ENCODE data around the gene ATP8A2.
"Not testable (repeated sequence)": the region's sequence is repeated elsewhere in the genome, so short reads cannot be mapped to it uniquely, and the experiment has no call there.

Gene ATP8A2

DNA sequence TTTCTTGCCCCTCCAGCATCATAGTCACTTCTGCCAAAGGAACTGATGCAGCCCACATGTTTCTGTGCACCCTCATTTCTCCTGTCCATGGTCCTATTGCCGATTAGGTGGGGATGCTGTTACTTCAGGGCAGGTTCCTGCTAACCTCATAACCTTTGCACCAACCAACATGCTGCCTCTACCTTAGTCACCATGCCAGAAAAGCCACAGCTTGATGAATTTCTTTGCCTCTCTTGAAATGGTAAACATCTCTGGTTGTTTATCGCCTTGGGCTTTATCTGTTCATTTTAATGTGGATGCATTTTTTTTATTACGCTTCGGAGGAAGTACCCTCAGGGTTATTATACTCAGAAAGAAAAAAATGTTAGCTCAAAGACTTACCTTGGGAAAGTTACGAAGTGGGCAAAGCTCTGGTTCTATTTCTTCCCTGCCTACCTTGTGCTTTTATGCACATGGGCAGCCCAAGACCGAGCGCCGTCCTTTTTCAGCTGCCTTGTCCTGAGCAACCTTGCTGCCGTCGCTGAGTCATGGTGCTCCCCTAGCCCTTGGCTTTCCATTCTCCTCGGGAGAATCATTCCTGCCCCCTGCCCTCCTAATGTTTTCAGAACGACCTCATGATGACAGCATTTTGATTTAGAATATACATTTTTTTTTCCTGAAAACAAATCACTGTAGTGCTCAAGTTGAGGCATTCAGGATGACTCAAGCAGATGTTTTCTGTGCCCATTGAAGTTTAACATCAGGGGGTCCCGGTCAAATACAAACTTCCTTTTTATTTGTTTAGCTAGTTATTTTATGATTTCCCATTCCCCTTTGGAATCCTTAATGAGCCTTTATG, 400.1 kb downstream of the ATP8A2 start:
- no peak overlapping the region for H3K4me3 ChIP-seq (replicated peaks; ENCODE audit: low read depth, low read length)

DNA sequence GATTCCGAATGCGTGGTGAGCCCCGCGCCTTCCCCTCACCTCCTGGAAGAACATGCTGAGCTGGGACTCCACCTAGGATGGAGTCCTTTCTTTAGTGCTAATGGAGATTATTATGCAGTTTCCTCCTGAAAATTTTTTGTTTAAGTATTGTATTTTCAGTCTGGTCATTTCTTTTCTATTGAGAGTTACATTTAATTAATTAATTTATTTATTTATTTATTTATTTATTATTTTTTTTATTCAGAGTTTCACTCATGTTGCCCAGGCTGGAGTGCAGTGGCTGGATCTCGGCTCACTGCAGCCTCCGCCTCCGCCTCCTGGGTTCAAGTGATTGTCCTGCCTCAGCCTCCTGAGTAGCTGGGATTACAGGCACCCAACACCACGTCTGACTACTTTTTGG, 400.8 kb downstream of the ATP8A2 start:
- not testable (repeated sequence) for H3K4me3 ChIP-seq (replicated peaks; ENCODE audit: low read depth, low read length)

More for the DNA sequence above, 400.1 kb downstream of the ATP8A2 start:
- TF ChIP-seq CTCF (IDR thresholded peaks at IDR 0.05; ENCODE audit: low read length, missing control alignments) = no peak
- DNase-seq (ENCODE audit: low read depth) = no peak

GRCh38 chr13:25774056-25774455, 402.3 kb downstream of the ATP8A2 start:
- H3K4me3 ChIP-seq (replicated peaks; ENCODE audit: low read depth, low read length); DNase-seq (ENCODE audit: low read depth): not testable (repeated sequence)

More for the DNA sequence above, 400.8 kb downstream of the ATP8A2 start:
- DNase-seq (ENCODE audit: low read depth) = not testable (repeated sequence)

- no peak for TF ChIP-seq CTCF (IDR thresholded peaks at IDR 0.05; ENCODE audit: low read length, missing control alignments)
- no peak for DNase-seq (ENCODE audit: low read depth)
- no peak overlapping the region for H3K4me3 ChIP-seq (replicated peaks; ENCODE audit: low read depth, low read length)
These were observed 403.5 kb downstream of the ATP8A2 start for GRCh38 chr13:25775275-25775674.

DNA sequence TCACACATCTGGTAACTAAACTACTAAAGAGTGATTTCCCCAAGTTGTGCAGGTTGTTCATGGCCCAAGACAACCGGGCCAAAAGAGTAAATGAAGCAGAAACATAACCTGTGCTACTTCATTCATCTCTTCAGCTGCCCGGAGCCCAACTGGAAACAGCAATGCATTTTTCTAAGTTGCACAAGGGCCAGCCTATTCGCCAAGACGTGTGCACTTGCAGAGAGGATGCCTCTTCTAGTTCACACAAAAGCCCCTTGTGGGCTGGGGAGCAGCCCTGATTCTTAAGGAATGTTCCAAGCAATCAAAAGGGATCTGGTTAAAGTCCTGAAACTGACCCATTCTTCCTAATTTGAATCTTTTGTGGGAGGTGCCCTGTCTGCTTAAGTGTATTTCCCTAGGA, 404.2 kb downstream of the ATP8A2 start:
- DNase-seq (ENCODE audit: low read depth) = no peak
- no peak for TF ChIP-seq CTCF (IDR thresholded peaks at IDR 0.05; ENCODE audit: low read length, missing control alignments)
- H3K4me3 ChIP-seq (replicated peaks; ENCODE audit: low read depth, low read length) = no peak overlapping the region

DNA sequence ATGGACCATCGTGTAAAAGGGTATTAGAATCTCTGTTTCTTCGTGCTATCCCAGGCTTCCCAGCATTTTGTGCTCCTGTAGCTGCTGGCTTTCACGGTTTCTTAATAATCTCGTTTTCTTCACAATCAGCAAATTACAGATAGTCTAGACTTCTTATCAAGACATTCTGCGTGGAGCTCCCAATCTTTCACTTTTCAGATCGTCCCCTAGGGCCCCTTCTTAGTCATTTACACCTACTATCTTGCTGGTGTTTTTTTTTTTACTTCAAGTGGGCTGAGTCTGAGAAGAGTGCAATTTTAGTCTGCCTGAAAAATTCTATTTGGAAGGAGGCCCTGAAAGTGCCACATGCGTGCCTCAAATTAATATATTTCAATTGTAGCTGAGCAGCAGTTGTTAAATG, 404.9 kb downstream of the ATP8A2 start:
- H3K4me3 ChIP-seq (replicated peaks; ENCODE audit: low read depth, low read length) = no peak overlapping the region
- TF ChIP-seq CTCF (IDR thresholded peaks at IDR 0.05; ENCODE audit: low read length, missing control alignments) = no peak
- no peak for DNase-seq (ENCODE audit: low read depth)

DNA sequence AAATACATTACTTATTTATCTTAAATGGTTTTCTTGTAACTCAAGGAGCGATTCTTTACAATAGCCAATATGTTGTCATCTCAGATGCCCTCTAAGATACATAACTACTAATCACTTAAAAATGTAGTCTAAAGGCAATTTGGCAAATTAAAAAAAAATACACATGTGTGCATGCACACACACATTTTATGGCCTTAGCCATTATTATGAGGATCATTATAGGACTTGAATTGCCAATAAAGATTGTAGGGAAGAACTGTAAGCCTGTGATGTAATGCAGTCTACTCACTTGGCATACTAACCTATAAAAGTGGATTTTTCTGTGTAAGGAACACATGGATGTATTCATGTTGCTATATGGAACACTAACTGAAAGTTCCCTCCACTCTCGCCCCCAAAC, 405.7 kb downstream of the ATP8A2 start:
- no peak overlapping the region for H3K4me3 ChIP-seq (replicated peaks; ENCODE audit: low read depth, low read length)
- DNase-seq (ENCODE audit: low read depth) = no peak
- TF ChIP-seq CTCF (IDR thresholded peaks at IDR 0.05; ENCODE audit: low read length, missing control alignments) = no peak

DNA sequence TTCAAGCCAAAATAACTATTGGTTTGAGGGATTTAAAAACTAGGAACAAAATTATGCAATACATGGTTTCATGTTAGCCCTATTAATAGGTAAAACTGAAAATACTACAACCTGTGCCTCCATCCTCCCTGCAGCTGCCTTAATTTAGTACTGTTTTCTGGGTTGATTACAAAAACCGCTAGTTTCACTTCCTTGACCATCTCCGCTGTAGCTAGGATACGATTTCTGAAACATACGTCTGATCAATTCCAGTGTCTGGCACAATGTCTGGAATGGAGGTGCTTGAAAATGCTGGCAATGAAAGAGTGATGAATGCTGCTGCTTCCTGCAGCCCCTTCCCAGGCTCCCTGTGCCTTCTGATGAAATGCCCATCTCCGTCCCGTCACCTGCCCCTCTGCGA, 406.6 kb downstream of the ATP8A2 start:
- H3K4me3 ChIP-seq (replicated peaks; ENCODE audit: low read depth, low read length) = no peak overlapping the region
- no peak for DNase-seq (ENCODE audit: low read depth)
- no peak for TF ChIP-seq CTCF (IDR thresholded peaks at IDR 0.05; ENCODE audit: low read length, missing control alignments)
